ENCODE measurements around the gene FUT2. TPM values are rescaled to one million over a fixed set of nuclear protein-coding genes. Genes with fewer than 3 reads are reported as not detected.

Gene FUT2
- polyA plus RNA-seq, 4 donors, result 1.8 to 3.4 (median 2.2) TPM

- no peak for DNase-seq (ENCODE audit: low read depth in 4 of 4, low spot score in 3 of 4)
These were observed 26.5 kb downstream of the FUT2 start for GRCh38 chr19:48722196-48722708.

GRCh38 chr19:48724796-48725753, 29.3 kb downstream of the FUT2 start:
- peak in 2 of 4 donors; percentile 80 to 82 for DNase-seq (ENCODE audit: low read depth in 4 of 4, low spot score in 3 of 4)

DNA sequence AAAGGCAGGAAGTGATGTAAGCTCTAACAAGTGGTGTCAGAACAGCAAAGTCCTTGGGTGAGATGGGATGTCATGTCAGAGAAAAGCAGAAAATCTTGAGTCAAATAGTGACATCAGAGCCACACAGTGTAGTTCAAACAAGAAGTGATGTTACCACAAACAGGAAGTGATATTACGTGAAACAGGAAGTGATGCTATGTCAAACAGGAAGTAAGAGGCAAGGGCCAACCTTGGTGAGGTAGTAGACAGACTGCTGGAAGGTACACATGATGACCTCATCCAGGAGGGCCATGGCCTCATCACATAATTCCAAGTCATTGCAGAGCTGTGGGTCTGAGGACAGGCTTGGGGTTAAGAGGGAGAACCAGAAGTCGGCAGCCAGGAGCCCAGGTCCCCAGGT, 30.8 kb downstream of the FUT2 start:
- no peak for DNase-seq (ENCODE audit: low read depth in 4 of 4, low spot score in 3 of 4)

DNA sequence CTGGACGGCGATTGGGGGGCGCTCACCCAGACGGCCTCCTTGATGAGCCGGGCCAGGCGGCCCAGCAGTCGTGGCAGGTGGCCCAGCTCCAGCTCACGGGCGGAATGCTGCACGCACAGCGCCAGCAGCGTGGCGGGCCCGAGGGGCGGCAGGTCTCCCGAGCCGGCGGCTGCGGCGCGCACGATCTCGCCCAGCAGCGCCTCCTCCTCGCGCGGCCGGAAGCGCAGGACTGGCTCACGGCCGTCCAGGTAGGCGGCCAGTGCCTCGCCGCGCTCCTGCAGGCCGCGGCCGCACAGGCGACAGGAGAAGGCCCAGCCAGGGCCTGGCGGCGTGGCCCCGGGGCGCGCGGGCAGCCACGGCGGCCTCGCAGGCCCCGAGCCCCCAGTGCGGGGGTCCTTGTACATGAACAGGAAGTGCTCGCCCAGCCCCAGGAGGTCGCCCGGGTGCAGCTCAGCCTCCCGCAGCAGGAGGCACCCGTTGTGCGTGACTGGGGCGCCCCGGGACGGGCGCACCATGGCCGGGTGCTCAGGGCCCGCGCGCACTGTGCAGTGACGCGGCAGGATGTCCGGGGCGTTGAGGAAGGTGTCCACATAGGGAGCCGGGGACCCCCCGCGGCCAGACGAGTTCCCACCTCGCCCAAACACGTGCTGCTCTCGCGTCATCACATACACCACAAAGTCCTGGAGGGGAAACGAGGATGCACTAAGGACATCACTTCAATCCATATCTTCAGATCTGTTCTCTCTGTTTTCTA, 33.3 kb downstream of the FUT2 start:
- DNase-seq (ENCODE audit: low read depth in 4 of 4, low spot score in 3 of 4), result no peak

DNA sequence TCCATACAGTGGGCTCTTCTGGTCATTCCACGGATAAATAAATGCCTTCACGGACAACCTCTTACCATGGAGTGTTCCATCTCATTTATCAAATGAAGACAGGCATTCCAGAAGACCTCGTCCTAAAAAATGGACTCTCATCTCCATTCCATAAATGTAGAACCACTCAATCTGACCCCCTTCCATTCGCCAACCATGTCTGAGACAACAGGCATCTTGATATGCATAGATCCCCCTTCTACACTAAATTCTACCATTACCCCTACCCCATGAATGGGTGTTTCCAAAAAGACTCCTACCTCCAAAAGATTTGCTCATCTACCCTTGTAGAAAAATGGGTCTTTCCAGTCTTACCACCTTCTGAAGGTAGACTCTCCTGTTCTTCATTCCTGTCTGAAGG, 35.7 kb downstream of the FUT2 start:
- DNase-seq (ENCODE audit: low read depth in 4 of 4, low spot score in 3 of 4), result no peak

DNA sequence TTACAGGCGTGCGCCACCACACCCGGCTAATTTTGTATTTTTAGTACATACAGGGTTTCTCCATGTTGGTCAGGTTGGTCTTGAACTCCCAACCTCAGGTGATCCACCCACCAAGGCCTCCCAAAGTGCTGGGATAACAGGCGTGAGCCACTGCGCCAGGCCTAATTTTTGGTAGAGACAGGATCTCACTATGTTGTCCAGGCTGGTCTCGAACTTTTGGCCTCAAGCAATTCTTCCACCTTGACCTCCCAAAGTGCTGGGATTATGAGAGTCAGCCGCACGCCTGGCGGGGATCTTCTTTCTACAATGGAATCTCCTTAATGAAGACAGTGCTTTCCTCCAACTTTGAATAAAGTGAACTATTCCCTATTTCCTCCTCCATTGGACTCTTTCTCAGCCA, 38.9 kb downstream of the FUT2 start:
- no peak for DNase-seq (ENCODE audit: low read depth in 4 of 4, low spot score in 3 of 4)

- no peak for DNase-seq (ENCODE audit: low read depth in 4 of 4, low spot score in 3 of 4)
These were observed 39.4 kb downstream of the FUT2 start for GRCh38 chr19:48735031-48735615.

DNA sequence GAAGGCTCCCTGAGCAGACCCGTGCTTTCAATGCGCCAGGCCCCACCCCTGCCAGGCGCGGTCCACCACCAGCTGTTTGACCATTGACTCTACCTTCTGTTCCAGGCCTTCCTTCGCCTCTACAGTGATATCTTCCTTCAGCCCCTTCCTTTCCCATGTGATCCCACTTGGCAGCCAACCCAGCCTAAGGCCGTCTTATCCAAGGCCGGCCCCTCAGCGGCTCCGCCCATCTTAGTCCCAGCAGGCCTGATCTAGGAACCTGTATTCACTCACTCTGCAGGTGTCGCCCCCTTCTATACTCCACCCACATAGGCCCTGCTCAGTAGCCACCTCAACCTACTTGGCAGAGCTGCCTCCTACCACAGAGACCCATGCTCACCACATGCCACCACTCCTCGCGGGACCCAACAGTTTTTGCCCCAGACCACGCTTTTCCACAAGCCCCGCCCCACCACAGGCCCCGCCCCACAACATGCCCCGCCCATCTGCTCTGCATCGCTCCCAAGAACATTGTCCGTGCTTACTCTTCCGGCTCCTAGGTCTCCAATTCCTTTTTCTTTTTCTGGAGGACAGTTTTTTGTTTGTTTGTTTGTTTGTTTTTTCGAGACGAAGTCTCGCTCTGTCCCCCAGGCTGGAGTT, 41.7 kb downstream of the FUT2 start:
- no peak for DNase-seq (ENCODE audit: low read depth in 4 of 4, low spot score in 3 of 4)

DNA sequence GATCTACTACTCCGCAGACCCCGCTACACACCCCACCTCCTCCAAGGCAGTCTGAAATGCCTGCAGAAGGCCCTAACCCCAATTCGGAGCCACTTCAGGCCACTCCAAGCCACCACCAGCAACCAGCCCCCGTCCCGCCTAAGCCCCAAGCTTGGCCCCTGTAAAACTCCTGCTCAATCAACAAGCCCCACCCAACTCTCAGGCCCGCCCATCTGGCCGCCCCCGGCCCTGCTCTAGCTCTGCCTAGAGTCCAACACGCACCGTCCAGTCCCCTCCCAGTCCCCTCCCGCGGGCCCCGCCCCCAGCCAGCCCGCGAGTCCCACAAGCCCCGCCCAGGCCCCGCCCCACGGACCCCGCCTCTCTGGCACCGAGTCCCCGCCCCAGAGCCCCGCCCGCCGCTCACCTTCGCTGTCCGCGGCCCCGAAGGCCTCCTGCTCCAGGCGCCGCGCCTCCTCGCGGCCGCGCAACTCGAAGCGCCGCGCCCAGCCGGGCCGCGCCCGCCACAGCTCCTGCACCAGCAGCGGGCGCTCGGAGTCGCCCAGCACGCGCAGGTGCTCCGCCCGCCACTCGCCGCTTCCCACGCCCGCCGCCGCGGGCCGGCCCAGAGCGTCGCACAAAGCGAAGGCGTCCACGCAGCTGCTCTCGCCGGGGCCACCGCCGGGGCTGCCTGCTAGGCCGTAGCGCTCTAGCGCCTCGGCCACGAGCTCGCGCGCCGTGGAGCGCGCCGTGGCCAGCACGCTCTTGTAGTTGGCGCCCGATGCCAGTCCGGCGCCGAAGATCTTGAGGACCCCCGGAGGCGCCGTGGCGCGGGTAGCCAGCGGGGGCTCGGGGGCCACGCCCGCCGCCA, 43.0 kb downstream of the FUT2 start:
- peak in 3 of 4 donors; percentile 83 to 87 (median 84) for DNase-seq (ENCODE audit: low read depth in 4 of 4, low spot score in 3 of 4)

DNA sequence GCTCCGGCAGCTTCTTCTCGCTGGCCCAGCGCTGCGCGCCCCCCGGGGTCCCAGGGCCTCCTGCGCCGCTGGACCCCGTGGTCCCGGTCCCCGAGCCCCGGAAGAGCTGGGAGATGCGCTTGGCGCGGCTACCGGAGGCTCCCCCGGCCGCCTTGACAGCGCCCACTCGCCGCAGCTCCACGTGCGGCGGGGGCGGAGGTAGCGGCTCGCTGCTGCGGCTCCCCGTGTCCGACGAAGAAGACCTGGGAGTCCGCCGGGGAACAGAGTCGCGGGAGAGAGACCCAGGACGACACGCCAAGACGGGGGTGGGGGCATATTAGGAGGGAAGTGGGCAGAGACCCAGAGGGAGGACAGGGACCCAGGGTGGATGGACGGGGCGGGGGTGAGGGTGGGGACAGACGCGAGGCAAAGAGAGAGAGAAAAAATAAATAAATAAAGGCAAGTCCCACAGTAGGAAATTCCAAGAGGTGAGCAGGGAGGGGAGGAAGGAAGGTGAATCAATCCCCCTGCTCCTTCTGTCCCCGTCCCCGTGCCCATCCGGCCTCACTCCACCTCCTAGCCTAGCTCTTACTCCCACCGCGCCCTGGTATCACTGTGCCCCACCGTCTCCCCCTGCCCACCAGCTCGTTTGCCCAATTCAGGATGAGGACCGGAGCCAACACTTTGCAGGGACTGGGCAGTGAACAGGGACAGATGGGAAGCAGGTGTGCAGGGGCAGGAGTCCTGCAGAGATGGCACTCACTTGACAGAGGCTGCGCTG, 43.8 kb downstream of the FUT2 start:
- DNase-seq (ENCODE audit: low read depth in 4 of 4, low spot score in 3 of 4), result no peak

GRCh38 chr19:48740164-48740972, 44.6 kb downstream of the FUT2 start, which contains the start of gene RASIP1:
RASIP1 (minus strand) TSS chr19:48740610; CDS start chr19:48740282, 328 bp downstream.
- DNase-seq (ENCODE audit: low read depth in 4 of 4, low spot score in 3 of 4), result no peak

GRCh38 chr19:48741129-48741999, 45.6 kb downstream of the FUT2 start:
- no peak for DNase-seq (ENCODE audit: low read depth in 4 of 4, low spot score in 3 of 4)

- DNase-seq (ENCODE audit: low read depth in 4 of 4, low spot score in 3 of 4), result no peak
These were observed 46.3 kb downstream of the FUT2 start for GRCh38 chr19:48742096-48742495.

- DNase-seq (ENCODE audit: low read depth in 4 of 4, low spot score in 3 of 4), result no peak
These were observed 49.6 kb downstream of the FUT2 start for GRCh38 chr19:48745208-48745995.

DNA sequence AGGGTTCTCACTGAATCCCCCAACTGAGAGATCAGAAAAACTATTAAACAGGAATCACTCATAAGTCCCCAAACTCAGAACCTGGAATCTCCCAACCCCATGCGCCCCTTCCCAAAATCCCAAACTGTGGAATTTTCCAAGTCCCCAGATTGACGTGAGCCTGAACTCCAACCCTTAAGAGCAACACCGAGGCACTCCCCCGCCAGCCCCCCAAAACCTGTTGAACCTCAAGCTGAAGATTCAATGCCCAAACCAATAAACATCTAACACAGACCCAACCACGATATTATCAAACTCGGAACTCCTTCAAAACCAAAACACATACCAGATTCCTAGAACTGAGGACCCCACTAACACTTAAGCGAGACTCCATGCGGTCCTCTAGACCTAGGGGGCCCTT, 50.3 kb downstream of the FUT2 start:
- DNase-seq (ENCODE audit: low read depth in 4 of 4, low spot score in 3 of 4), result no peak
